Lower leg skin (tissue), 3 donors: ENCODE results near the gene PRLR.

Source experiments
- POLR2A ChIP-seq, 2 donors: fragments of 450-650 bp; IDR thresholded peaks; one replicate each; pipeline ENCODE4 v1.6.1; 2016 to 2017; ENCODE audit warnings: antibody characterized with exemption in 2 of 2, mild to moderate bottlenecking in 1 of 2, moderate library complexity in 1 of 2
- TF ChIP-seq, protein P1 (sequence below), 3 donors: fragments of 450-650 bp; IDR thresholded peaks; one replicate each; pipeline ENCODE4 v1.5.1; 2016; ENCODE audit warnings: antibody characterized with exemption in 3 of 3, mild to moderate bottlenecking in 3 of 3, moderate library complexity in 2 of 3

GRCh38 chr5:35209862-35210261 lies 20.4 kb downstream of the PRLR start:
- TF ChIP-seq, protein P1, sequence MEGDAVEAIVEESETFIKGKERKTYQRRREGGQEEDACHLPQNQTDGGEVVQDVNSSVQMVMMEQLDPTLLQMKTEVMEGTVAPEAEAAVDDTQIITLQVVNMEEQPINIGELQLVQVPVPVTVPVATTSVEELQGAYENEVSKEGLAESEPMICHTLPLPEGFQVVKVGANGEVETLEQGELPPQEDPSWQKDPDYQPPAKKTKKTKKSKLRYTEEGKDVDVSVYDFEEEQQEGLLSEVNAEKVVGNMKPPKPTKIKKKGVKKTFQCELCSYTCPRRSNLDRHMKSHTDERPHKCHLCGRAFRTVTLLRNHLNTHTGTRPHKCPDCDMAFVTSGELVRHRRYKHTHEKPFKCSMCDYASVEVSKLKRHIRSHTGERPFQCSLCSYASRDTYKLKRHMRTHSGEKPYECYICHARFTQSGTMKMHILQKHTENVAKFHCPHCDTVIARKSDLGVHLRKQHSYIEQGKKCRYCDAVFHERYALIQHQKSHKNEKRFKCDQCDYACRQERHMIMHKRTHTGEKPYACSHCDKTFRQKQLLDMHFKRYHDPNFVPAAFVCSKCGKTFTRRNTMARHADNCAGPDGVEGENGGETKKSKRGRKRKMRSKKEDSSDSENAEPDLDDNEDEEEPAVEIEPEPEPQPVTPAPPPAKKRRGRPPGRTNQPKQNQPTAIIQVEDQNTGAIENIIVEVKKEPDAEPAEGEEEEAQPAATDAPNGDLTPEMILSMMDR (IDR thresholded peaks at IDR 0.05): no peak
- no peak for TF ChIP-seq POLR2A (IDR thresholded peaks at IDR 0.05)
